GM18526 (cell line): ENCODE data around the gene PIK3CD.

Experiments
- POLR2A ChIP-seq: IDR thresholded peaks from 3 replicates; pipeline ENCODE4 v1.6.1; 2011; ENCODE audit not compliant: insufficient read length; ENCODE audit errors: extremely low read depth

Gene PIK3CD

GRCh38 chr1:9716404-9717192 is 65.1 kb downstream of the PIK3CD start:
- TF ChIP-seq POLR2A, result no peak

GRCh38 chr1:9717193-9718005 is 65.9 kb downstream of the PIK3CD start:
- no peak for TF ChIP-seq POLR2A

GRCh38 chr1:9718006-9718680 is 66.6 kb downstream of the PIK3CD start:
- no peak for TF ChIP-seq POLR2A

GRCh38 chr1:9719978-9720722 is 68.6 kb downstream of the PIK3CD start:
- no peak for TF ChIP-seq POLR2A

- TF ChIP-seq POLR2A, result no peak
These were observed 69.5 kb downstream of the PIK3CD start for GRCh38 chr1:9720785-9721605.

GRCh38 chr1:9721606-9722377 is 70.3 kb downstream of the PIK3CD start:
- TF ChIP-seq POLR2A, result no peak

GRCh38 chr1:9722378-9722749 is 70.8 kb downstream of the PIK3CD start:
- TF ChIP-seq POLR2A, result no peak

- no peak for TF ChIP-seq POLR2A
These were observed 71.7 kb downstream of the PIK3CD start for GRCh38 chr1:9723068-9723805.

GRCh38 chr1:9723926-9724325 is 72.4 kb downstream of the PIK3CD start:
- no peak for TF ChIP-seq POLR2A

- TF ChIP-seq POLR2A, result no peak
These were observed 73.4 kb downstream of the PIK3CD start for GRCh38 chr1:9724706-9725476.

- TF ChIP-seq POLR2A, result no peak
These were observed 74.9 kb downstream of the PIK3CD start for GRCh38 chr1:9726406-9726805.

GRCh38 chr1:9726905-9727595 is 75.5 kb downstream of the PIK3CD start:
- no peak for TF ChIP-seq POLR2A
